ENCODE data around the gene RNF183.
"Not testable (repeated sequence)": the region's sequence is repeated elsewhere in the genome, so short reads cannot be mapped to it uniquely, and the experiment has no call there.

RNF183 gene

DNA sequence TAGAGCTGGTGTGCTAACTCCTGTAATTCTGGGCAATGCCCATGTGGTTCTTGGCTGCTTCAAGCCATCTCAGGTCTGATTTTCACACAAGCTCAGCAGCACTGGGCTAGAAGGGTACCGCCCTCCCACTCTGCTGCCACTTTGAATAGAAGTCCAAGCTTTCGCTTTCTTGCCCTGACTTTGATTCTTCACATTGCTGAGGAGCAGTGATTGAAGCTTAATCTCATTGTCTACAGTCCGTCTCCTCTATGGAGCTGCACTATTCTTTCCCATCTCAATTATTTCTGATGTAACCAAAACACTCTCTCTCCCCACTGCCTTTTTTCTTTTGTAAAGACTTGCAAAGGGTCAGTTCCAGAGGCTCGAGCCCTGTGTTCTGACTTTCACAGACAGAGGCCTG lies 12.9 kb upstream of the RNF183 start:
- DNase-seq (ENCODE audit: low read depth), result no peak

DNA sequence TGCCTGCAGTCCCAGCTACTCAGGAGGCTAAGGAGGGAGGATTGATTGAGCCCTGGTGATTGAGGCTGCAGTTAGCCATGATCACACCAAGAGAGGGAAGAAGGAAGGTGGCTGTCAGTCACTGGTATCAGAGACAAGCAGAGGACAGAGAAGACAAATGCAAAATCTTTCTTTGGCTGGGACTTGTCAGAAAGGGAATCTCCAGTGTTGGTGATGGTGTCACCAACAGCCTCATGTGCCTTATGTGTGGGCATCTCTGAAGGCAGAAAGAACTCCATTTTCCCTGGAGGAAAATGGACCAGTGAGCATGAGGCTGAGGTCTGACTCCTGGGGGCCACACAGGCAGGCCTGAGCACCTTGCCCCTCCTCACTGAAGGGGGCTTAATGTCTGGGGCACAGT lies 12.1 kb upstream of the RNF183 start:
- DNase-seq (ENCODE audit: low read depth), result no peak

DNA sequence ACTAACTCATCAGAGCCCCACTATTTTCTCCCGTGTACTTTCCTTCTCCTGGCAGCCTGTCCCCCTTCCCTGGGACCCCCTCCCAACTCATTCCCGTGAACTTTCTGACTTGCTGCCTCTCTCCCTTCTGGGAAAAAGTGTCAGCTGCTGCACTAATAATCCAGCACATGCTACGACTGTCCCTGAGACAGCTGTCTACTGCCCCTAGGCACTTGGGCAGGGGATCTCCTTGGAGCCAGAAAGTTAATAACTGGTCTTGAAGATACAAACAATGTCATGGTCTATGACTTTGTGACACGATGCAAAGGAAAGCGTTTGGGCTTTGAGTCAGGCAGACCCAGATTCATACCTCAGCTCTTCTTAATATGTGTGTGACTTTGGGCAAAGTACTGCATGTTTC lies 10.1 kb upstream of the RNF183 start:
- no peak for DNase-seq (ENCODE audit: low read depth)

DNA sequence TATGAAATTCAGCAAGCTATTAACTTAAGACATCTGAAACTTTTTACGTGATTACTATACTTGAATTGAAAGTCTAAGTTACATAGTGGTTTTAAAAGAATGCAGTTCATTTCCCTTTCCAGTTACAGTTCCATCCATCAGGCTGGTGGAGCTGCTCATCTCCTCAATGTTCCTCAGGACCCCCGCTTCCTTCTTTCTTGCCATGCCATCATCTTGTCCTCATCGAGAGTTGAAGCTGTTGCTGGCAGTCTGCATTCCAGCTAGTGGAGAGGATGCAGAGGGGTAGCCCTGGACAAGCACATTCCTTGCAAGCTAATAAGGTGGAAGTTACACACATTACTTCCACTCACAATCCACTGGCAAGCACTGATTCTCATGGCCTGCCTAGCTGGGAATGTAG lies 8.8 kb upstream of the RNF183 start:
- no peak for DNase-seq (ENCODE audit: low read depth)

DNA sequence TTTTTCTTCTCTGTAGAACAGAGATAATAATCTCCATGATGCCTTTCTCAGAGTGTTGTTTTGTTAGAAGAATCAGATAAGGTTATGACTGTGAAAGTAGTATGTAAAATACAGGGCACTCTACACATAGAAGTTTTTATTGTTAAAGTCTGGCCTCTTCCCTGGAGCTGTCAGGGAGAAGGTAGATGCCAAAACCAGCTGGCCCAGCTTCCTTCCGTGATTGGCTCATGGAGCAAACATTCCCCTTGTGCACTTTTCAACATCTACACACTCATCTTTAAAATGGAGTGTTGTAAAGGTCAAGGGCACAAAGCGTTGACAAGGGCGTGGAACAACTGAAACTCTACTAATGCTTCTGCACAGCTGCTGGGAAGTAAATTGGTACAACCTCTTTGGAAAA lies 7.4 kb upstream of the RNF183 start:
- DNase-seq (ENCODE audit: low read depth), result no peak

DNA sequence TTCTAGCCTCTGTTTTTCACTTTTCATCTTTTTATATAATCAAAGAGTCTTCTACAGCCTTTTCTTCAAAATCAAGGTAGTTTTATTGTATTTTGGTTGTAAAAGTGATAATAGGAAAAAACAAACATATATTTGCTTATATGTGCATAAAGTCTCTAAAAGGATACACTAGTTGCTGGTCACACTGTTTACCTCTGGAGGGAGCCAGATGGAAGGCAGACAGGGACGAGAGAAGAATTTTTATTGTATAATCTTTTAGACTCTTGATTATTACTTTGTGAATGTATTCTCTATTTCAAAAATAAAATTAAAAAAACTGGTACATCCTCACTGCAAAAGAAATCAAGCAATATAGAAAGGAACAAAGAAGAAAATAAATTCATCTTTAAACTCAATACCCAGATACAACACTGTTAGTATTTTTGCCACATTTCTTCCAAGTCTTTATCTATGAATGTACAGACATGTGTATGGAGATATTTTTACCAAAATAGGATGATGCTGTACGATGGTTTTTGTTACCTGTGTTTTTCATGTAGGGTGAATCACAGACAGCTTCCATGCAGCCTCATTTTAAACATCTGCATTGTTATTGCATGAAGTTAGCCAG lies 6.1 kb upstream of the RNF183 start:
- DNase-seq (ENCODE audit: low read depth), result no peak

DNA sequence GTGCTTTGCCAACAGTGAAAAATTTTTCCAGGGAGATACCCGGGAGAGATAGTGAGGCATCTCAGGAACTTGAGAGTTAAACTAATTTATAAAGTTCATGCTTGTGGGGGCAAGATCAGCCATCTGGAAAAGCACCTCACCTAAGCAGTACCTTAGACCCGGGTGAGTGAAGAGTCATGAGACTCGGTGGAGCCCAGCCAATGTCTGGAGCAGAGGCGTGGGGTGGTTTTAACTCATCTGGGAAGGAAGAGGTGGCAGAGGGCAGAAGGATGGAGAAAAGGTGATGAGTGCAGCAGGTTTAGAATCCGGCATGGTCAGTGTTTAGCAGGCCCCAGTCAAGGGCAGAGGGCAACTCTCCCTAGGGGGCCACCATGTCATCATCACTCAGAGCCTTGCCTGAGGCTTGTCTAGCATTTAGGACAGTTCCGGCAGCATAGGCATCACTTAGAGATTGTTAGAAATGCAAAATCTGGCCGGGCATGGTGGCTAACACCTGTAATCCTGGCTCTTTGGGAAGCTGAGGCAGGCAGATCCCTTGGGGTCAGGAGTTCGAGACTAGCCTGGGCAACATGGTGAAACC lies 4.3 kb upstream of the RNF183 start:
- DNase-seq (ENCODE audit: low read depth), result no peak

DNA sequence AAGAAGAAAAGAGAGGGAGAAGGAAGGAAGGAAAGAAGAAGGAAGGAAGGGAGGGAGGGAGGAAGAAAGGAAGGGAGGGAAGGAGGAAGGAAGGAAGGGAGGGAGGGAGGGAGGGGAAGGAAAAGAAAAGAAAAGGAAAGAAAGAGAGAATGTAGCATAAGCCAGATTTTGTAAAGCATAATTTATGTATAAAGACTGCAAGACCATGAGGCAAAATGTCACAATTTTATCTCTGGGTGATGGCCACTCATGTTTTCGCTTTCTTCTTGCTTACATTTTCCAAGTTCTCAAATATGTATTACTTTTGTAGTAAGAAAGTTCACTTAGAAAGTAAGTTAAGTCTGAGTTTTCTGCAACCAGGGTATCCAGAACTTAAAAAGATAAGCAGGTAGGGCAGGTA lies 3.4 kb upstream of the RNF183 start:
- no peak for DNase-seq (ENCODE audit: low read depth)

DNA sequence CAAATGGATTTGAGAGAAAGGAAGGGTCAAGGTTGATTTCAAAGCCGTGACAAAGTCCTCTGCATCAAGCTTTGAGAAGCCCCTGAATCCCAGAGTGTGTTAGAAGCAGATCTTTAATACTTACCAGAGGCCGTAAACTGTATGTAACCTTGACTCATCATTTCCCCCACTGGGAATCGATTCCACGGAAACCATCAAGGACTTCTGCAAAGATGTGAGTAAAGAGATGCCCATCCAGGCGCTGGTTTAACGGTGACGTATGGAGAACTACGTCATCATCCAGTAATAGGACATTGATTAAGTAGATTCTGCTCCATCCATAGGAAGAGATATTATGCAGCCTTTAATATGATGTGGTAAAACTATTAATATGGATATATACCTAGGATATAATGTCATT lies 1.6 kb downstream of the RNF183 start:
- no peak for DNase-seq (ENCODE audit: low read depth)

DNA sequence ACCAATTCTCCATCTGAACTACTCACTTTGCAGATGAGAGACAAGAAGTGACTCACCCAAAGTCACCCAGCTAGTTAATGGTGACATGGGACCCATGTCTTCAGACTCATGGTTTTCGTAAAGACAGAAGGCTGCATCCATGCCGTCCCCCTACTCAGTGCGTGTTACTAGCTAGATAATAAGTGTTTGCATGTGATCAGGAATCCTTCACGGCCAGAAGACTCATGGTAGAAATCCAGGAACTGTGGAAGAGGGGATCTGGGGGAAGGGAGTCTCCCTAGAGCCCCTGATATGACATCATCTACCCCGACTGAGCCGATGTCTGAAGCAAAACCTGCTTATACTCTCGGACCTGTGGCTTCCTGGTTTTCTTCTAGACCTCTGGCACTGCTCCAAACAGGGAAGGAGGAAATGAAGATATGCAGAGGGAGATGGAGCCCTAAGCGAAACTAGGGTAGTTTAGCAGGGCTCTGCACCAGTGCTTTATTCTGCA lies 3.3 kb downstream of the RNF183 start:
- no peak for DNase-seq (ENCODE audit: low read depth)

DNA sequence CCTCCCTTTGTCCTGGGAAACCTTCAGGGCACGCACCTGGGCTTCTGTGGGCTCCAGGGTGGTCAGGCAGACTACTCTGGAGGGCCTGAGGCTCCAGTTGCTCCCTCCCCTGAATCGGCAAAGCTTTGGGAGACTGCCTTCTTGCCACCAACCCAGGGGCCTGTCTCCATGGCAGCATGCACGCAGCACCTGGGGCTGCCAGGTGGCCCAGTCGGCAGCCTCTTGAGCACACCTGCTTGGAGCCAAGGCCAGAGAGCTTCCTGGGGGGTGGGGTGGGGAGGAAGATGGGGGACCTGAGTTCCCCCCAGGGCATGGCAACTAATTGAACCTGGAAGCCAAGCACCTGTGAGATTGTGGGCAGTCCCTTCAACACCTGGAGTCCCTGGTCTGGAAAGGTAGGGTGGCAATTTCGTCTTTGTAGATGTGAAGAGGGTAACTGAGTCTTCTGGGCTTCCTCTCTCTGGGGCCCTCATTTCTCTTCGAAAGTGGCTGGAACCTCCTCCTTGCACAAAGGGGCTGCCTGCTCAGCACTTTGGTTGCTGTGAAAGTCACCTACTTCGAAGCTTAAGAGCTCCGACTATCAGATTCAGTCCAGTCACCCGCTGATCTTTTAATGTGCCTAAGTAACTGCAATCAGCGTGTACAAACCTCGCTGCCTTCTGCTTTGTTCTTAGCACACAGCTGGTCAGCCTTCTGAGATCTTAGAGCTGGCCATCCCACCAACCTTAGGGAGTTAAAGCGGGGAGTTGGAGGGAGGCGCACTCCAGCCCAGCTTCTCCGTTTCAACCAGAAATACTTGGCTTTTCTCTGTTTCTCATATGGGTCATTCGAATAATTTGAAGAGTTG lies 4.0 kb downstream of the RNF183 start:
- DNase-seq (ENCODE audit: low read depth), result no peak

DNA sequence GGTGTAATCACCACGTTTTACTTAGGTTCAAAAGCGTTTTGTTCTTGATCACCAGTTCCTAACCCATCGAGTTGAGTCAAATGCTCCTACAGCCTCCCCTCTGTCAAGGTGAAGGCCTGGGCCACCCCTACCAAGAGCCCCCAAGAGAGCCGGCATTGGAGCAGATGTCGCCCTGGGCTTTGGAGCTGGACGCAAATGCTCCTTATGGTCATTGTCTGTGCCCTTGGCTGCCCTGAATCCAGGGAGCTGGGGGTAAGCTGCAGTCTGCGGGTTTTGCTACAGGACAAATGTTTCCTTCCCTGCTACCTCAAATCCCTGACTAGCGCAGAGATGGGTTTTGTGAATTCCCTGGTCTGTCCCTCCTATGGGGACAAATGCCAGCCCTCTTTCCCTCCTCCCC lies 4.9 kb downstream of the RNF183 start:
- no peak for DNase-seq (ENCODE audit: low read depth)

DNA sequence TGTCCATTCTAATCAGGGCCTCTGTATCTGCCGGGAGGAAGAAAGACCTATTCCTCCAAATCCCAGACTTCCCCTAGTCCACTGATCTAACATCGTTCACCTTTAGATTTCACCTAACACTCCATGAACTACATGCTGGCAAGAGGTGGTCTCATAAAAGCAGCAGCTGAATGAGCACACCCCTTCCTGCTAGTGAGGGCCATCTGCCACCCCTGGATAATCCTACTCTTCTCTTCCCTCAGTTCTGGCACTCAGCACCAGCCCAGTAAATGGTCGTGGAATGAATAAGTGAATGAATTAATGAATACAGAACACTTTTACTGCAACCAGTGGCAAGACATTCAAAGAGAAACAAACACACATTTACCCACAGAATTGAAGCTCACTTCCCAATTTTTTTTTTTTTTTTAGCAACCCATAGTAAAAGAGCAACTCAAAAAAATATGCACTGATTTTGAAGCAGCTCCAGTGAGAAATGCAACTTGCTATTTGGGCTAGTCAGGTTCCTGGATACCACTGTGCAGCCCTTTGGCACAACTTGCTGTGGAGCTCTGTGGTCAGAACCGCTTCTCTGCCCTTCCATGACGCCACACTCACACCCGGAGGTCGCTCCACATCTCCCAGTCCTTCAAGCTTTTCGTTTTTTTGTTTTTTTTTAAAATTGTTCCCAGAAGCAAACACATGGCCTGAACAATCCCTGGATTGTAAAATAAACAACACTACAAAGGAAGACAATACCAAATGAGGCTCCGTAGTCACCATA lies 6.2 kb downstream of the RNF183 start:
- DNase-seq (ENCODE audit: low read depth), result no peak

DNA sequence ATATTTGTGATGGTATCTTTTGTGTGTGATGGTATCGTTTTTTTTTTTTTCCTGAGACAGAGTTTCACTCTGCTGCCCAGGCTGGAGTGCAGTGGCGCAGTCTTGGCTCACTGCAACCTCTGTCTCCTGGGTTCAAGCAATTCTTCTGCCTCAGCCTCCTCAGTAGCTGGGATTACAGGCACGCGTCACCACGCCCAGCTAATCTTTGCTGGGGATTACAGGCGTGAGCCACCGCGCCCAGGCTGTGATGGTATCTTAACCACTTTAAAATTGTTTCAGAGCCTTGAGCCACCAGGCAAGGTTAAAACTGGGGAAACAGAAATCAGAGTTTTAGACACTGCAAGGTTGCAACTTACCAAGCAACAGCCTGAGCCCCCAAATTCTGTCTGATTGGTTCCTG lies 6.9 kb downstream of the RNF183 start:
- DNase-seq (ENCODE audit: low read depth), result not testable (repeated sequence)

DNA sequence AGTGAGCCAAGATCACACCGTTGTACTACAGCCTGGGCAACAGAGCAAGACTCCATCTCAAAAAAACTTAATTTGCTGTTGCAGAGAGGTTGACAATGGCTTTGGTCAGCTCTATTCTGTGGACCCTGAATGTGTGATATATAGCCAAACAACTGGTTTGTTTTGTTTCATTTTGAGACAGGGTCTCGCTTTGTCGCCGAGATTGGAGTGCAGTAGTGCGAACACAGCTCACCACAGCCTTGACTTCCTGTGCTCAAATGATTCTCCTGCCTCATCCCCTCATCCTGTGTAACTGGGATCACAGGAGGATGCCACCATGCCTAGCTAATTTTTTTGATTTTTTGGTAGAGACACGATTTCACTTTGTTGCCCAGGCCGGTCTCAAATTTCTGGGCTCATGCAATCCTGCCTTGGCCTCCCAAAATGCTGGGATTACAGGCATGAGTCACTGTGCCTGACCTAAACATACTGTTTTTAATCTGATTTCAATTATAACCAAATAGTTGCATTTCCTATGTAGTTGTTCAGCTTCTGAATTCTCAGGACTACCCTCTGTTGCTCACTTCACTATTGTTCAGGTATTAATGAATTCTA lies 9.8 kb downstream of the RNF183 start:
- peak; percentile 25 for DNase-seq (ENCODE audit: low read depth)

DNA sequence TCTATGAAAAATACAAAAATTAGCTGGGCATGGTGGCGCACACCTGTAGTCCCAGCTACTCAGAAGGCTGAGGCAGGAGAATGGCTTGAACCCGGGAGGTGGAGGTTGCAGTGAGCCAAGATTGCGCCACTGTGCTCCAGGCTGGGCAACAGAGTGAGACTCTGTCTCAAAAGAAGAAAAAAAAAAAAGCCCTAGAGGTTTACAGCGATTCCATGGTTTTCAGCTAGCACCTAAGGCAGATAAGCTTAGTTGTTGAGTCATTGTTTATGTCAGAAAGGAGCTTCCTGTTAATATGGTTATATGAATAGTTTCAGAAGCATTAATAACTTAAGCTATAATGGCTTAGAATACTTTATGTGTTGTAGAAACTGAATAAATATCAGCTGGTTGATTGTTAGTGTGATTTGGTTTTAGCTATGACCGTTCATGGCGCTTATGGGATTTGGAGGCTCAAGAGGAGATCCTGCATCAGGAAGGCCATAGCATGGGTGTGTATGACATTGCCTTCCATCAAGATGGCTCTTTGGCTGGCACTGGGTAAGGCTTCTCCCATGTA lies 13.0 kb downstream of the RNF183 start:
- DNase-seq (ENCODE audit: low read depth), result no peak

DNA sequence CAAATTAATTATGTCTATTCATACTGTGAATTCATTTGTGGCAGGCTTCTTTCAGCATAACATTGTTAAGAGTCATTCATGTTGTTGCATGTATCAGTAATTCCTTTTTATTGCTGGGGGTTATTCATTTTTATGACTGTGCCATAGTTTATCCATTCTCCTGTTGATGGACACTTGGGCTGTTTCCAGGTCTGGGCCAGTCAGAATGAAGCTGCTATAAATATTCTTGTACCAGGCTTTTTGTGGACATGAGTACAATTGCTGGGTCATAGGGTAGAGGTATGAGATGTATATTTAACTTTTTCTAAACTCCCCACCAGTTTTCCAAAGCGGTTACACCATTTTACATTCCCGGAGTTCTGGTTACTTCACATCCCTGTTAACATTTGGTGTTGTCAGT lies 14.1 kb downstream of the RNF183 start:
- DNase-seq (ENCODE audit: low read depth), result no peak

DNA sequence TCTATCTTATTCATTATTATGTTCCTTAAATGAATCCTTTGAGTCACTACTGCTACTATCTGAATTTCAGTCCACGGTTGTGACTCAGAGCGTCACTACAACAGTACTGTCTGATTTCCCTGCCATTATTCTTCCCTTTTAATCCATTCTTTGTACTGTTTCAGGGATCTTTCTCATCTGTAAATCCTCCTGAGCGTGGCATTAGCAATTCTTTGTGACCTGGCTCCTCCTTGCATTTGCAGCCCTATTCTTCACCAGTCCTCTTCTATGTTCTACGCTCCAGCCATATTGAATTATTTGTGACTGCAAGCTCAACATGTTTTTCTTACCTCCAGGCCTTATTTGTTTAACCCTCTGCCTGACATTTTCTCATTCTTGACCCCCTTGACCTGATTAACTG lies 21.8 kb downstream of the RNF183 start:
- DNase-seq (ENCODE audit: low read depth), result no peak

DNA sequence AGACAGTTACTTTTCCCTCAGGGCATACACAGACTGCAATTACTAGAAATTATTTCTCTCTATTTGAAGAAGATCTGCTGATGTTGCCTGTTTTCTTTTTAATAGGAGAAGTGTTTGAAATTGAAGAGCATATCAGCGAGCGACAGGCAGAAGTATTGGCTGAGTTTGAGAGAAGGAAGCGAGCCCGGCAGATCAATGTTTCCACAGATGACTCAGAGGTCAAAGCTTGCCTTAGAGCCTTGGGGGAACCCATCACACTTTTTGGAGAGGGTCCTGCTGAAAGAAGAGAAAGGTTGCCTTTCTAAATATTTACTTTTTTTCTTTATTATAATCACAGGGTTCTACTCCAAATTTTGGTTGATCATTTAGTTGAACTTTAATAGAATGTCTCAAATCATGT lies 24.3 kb downstream of the RNF183 start:
- no peak for DNase-seq (ENCODE audit: low read depth)

DNA sequence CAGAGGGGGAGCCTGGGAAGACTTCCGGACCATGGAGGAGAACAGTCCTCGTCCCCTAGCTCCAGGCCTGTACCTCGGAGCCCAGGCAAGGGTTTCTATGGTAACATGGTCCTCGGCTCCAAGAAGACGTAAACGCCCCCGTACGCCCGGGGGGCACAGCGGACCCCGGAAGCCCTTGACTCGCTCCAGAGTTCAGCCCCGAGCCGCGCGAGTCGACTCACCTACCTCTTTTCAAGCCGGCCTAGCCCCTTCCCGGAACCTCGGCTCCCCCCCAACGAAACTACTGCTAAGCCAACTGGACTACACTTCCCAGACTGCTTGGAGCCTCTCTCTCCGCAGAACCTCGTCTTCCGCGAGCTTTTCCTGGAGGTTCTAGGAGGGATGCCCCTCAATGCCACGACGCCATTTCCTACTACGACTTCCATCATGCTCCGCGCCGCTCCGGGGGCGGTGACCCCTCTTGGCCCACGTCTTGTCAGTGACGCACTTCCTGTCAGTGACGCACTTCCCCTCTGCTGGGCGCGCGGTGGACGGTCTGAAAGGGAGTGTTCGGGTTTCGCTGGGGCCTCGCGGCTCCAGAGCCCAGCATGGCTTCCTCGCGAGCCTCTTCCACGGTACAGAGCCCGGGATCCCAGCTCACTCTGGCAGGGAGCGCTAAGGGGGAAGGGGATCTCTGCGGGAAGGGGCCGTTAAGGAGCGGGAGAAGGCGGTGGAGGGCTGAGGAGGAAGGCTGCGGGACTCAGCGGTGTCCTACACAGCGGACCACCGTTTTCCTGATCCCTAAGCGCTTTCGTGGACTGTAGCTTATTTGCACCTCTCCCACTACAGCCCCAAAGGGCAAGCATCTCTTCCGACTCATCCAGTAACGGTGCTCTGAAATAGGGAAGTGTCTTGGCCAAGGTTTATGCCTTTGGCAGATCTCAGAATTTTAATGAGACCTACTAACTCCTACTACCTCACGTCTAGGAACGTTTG lies 27.7 kb downstream of the RNF183 start, which contains the start of the genes CDC26 and PRPF4:
Gene CDC26, minus strand, starts transcription at position 416 of the 975 bp plus-strand sequence. CDS start 3,065 bp downstream, outside the sequence.
Gene PRPF4, plus strand, starts transcription at position 502 of the 975 bp plus-strand sequence. Its CDS starts 86 bp downstream, at position 588.
- DNase-seq (ENCODE audit: low read depth), result peak; percentile 89

Data from HS-5 (cell line).